ENCODE results near the gene LIPG. TPM values are rescaled to one million over a fixed set of nuclear protein-coding genes. Genes with fewer than 3 reads are reported as not detected.

Gene LIPG
- total RNA-seq, 1 experiment from 2014 or later = 6.1 TPM

DNA sequence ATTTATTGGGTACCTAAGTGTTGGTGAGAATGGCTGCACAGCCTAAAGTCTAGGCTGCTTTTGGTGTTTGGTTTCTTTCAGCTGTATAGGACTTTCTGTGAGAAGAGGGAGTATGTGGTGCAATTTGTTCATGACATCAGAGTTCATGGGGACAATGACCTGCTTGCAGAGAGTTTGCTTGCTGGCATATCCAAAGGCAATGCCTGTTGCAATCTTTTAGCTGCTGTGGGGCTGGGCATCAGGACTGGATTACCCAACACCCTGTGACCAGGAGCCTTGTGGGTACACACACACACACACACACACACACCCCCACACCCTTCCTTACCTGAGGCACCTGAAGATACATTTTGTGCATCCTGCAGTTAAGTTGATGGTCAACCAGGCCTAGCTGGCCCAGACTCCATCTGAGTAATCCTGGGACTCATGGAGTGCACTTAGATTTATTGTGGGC, 68.4 kb downstream of the LIPG start:
- Mint-ChIP-seq H3K27me3 (ENCODE audit: low read depth) (peaks cover 16% of the 10 kb centered on the region), H3K27ac (no peak overlapping the region), H3K9me3 (no peaks in the 10 kb centered on the region; a peak in 1 of 5 replicates), H3K4me1 (peaks cover 10 to 11% of the 10 kb centered on the region in 2 experiments), H3K4me3 (no peak overlapping the region; a peak in 1 of 5 replicates), H3K36me3 (ENCODE audit: insufficient read depth in 1 of 3, low read depth in 3 of 3) (no peaks in the 10 kb centered on the region; a peak in 1 of 7 replicates)
- Histone ChIP-seq H3K23me2 (ENCODE audit: insufficient read length, low read depth, low read length, poor library complexity, severe bottlenecking) (no peaks in the 10 kb centered on the region), H3K23ac (ENCODE audit: insufficient read length, low read depth, low read length) (no peak overlapping the region), H4K91ac (ENCODE audit: insufficient read length, low read depth, low read length) (no peak overlapping the region), H2BK15ac (ENCODE audit: low read depth, low read length) (no peak overlapping the region), H2BK12ac (ENCODE audit: insufficient read length, low read depth, low read length) (no peak overlapping the region), H3K9ac (ENCODE audit: extremely low read depth, insufficient read length, low read length) (no peak overlapping the region), H3K27me3 (ENCODE audit: insufficient read depth, low read length) (no peaks in the 10 kb centered on the region), H3K4me1 (ENCODE audit: insufficient read depth, low read length) (no peaks in the 10 kb centered on the region), H3K4ac (ENCODE audit: low read depth, low read length) (no peak overlapping the region), H3K18ac (ENCODE audit: insufficient read length, low read depth, low read length) (no peak overlapping the region), H3K56ac (ENCODE audit: insufficient read length, low read depth, low read length) (no peak overlapping the region), H3K4me2 (ENCODE audit: insufficient read depth, insufficient read length, low read length) (no peak overlapping the region), H2BK120ac (ENCODE audit: low read depth, low read length, poor library complexity, severe bottlenecking) (no peak overlapping the region), H3K14ac (ENCODE audit: insufficient read depth, low read length) (no peak overlapping the region), H3K79me1 (ENCODE audit: insufficient read depth, low read depth, low read length, poor library complexity, severe bottlenecking) (no peaks in the 10 kb centered on the region), H4K20me1 (ENCODE audit: control insufficient read depth, insufficient read depth, insufficient read length) (no peaks in the 10 kb centered on the region), H2BK5ac (ENCODE audit: insufficient read length, low read length) (no peak overlapping the region), H3K9me3 (ENCODE audit: control insufficient read depth, low read depth, low read length) (no peaks in the 10 kb centered on the region), H3K79me2 (ENCODE audit: insufficient read depth, low read length) (no peaks in the 10 kb centered on the region), H2AFZ (ENCODE audit: low read length) (no peak overlapping the region), H3T11ph (ENCODE audit: low read length) (no peak overlapping the region), H2BK20ac (ENCODE audit: low read depth, low read length, poor library complexity, severe bottlenecking) (no peak overlapping the region), H4K5ac (ENCODE audit: insufficient read length, low read depth, low read length) (no peak overlapping the region), H4K8ac (replicated peaks; ENCODE audit: insufficient read length, low read depth, low read length) (no peak overlapping the region), H2AK5ac (ENCODE audit: insufficient read length, low read length) (no peak overlapping the region), H3K27ac (ENCODE audit: insufficient read length, low read depth, low read length) (no peak overlapping the region)
- no peak for DNase-seq
- TF ChIP-seq, protein P1, sequence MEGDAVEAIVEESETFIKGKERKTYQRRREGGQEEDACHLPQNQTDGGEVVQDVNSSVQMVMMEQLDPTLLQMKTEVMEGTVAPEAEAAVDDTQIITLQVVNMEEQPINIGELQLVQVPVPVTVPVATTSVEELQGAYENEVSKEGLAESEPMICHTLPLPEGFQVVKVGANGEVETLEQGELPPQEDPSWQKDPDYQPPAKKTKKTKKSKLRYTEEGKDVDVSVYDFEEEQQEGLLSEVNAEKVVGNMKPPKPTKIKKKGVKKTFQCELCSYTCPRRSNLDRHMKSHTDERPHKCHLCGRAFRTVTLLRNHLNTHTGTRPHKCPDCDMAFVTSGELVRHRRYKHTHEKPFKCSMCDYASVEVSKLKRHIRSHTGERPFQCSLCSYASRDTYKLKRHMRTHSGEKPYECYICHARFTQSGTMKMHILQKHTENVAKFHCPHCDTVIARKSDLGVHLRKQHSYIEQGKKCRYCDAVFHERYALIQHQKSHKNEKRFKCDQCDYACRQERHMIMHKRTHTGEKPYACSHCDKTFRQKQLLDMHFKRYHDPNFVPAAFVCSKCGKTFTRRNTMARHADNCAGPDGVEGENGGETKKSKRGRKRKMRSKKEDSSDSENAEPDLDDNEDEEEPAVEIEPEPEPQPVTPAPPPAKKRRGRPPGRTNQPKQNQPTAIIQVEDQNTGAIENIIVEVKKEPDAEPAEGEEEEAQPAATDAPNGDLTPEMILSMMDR (conservative IDR thresholded peaks at IDR 0.05) = no peak
